IMR-90 (cell line): Measurements from ENCODE around the gene CCDC13.

Experiments
- BHLHE40 ChIP-seq: fragments of 150-350 bp; IDR thresholded peaks from 2 replicates; pipeline ENCODE4 v1.6.1; 2016; ENCODE audit warnings: mild to moderate bottlenecking, low read depth, low read length
- CHD1 ChIP-seq: IDR thresholded peaks from 2 replicates; pipeline ENCODE4 v1.6.1; 2012; ENCODE audit warnings: low read depth, low read length, improper control_type of control experiment
- CTCF ChIP-seq: conservative IDR thresholded peaks from 2 replicates; pipeline ENCODE4 v1.5.1; 2012; ENCODE audit warnings: mild to moderate bottlenecking, low read depth, low read length, improper control_type of control experiment
- FOS ChIP-seq: fragments of 150-350 bp; IDR thresholded peaks from 2 replicates; pipeline ENCODE4 v1.6.1; 2016; ENCODE audit warnings: low read depth, low read length
- MAFK ChIP-seq: IDR thresholded peaks from 2 replicates; pipeline ENCODE4 v1.6.1; 2012; ENCODE audit warnings: low read depth, low read length, improper control_type of control experiment
- MAZ ChIP-seq: IDR thresholded peaks from 2 replicates; pipeline ENCODE4 v1.6.1; 2012; ENCODE audit warnings: low read depth, mild to moderate bottlenecking, low read length, improper control_type of control experiment, moderate library complexity, borderline replicate concordance
- MXI1 ChIP-seq: IDR thresholded peaks from 2 replicates; pipeline ENCODE4 v1.6.1; 2012; ENCODE audit warnings: low read depth, mild to moderate bottlenecking, low read length, moderate library complexity, borderline replicate concordance
- POLR2A ChIP-seq: IDR thresholded peaks from 2 replicates; pipeline ENCODE4 v1.6.1; 2012; ENCODE audit warnings: mild to moderate bottlenecking, low read depth, low read length
- RAD21 ChIP-seq: IDR thresholded peaks from 2 replicates; pipeline ENCODE4 v1.6.1; 2012; ENCODE audit warnings: low read length, improper control_type of control experiment
- RCOR1 ChIP-seq: IDR thresholded peaks from 2 replicates; pipeline ENCODE4 v1.6.1; 2012; ENCODE audit warnings: mild to moderate bottlenecking, low read length, improper control_type of control experiment; ENCODE audit not compliant: insufficient replicate concordance
- RFX5 ChIP-seq: IDR thresholded peaks from 2 replicates; pipeline ENCODE4 v1.8.0; 2012; ENCODE audit warnings: low read depth, mild to moderate bottlenecking, low read length, moderate library complexity
- SMC3 ChIP-seq: fragments of 150-350 bp; IDR thresholded peaks from 2 replicates; pipeline ENCODE4 v1.6.1; 2016; ENCODE audit warnings: low read depth, mild to moderate bottlenecking, antibody characterized with exemption, low read length, moderate library complexity
- USF2 ChIP-seq: fragments of 150-350 bp; IDR thresholded peaks from 2 replicates; pipeline ENCODE4 v1.6.1; 2017; ENCODE audit warnings: mild to moderate bottlenecking, antibody characterized with exemption, low read length, low read depth

GRCh38 chr3:42764115-42764514, 8.9 kb downstream of the CCDC13 start:
- TF ChIP-seq BHLHE40 = no peak
- no peak for TF ChIP-seq RFX5
- TF ChIP-seq CTCF = no peak
- TF ChIP-seq POLR2A = no peak
- no peak for TF ChIP-seq MAFK
- TF ChIP-seq RAD21 = no peak
- no peak for TF ChIP-seq CHD1
- TF ChIP-seq SMC3 = no peak
- TF ChIP-seq USF2 = no peak
- no peak for TF ChIP-seq FOS
- no peak for TF ChIP-seq MXI1
- TF ChIP-seq RCOR1 = no peak
- TF ChIP-seq MAZ = no peak
